Smooth muscle cell (in vitro differentiated cells): ENCODE data around the gene MIGA2. TPM values are rescaled to one million over a fixed set of nuclear protein-coding genes. Genes with fewer than 3 reads are reported as not detected.

Experiments used
- DNase-seq: peaks from one replicate; lab custom pipeline; 2025; ENCODE audit not compliant: unreplicated experiment; lab: John Stamatoyannopoulos, UW
- H2AFZ ChIP-seq: fragments of 200-600 bp; sonication (generic); 2 replicates; pipeline ENCODE4 v1.6.0; 2016; ENCODE audit warnings: antibody characterized with exemption, low read depth, mild to moderate bottlenecking
- H3F3A ChIP-seq: fragments of 200-600 bp; sonication (generic); 2 replicates; pipeline ENCODE4 v1.6.0; 2017; ENCODE audit warnings: antibody characterized with exemption, low read depth
- H3K27ac ChIP-seq: fragments of 200-600 bp; sonication (generic); 2 replicates; pipeline ENCODE4 v1.5.1; 2016; ENCODE audit warnings: low read depth, mild to moderate bottlenecking
- H3K27me3 ChIP-seq: fragments of 200-600 bp; sonication (generic); 2 replicates; pipeline ENCODE4 v1.6.1; 2016; ENCODE audit warnings: low read depth, mild to moderate bottlenecking
- H3K36me3 ChIP-seq: fragments of 200-600 bp; sonication (generic); 2 replicates; pipeline ENCODE4 v1.5.1; 2016; ENCODE audit warnings: low read depth
- H3K4me1 ChIP-seq: fragments of 200-600 bp; sonication (generic); 2 replicates; pipeline ENCODE4 v1.5.1; 2016; ENCODE audit warnings: low read depth
- H3K4me2 ChIP-seq: fragments of 200-600 bp; sonication (generic); 2 replicates; pipeline ENCODE4 v1.6.0; 2016; ENCODE audit warnings: mild to moderate bottlenecking
- H3K4me3 ChIP-seq: fragments of 200-600 bp; sonication (generic); 2 replicates; pipeline ENCODE4 v1.5.1; 2016; ENCODE audit warnings: mild to moderate bottlenecking
- H3K79me2 ChIP-seq: fragments of 200-600 bp; sonication (generic); 2 replicates; pipeline ENCODE4 v1.6.0; 2016; ENCODE audit warnings: low read depth, mild to moderate bottlenecking
- H3K9ac ChIP-seq: fragments of 200-600 bp; sonication (generic); 2 replicates; pipeline ENCODE4 v1.6.0; 2016; ENCODE audit warnings: low read depth
- H3K9me3 ChIP-seq: fragments of 200-600 bp; sonication (generic); replicated peaks from 2 replicates; pipeline ENCODE4 v1.5.1; 2016; ENCODE audit warnings: low read depth
- H4K20me1 ChIP-seq: fragments of 200-600 bp; sonication (generic); 2 replicates; pipeline ENCODE4 v1.6.0; 2016; ENCODE audit warnings: low read depth
- CTCF ChIP-seq: fragments of 200-600 bp; sonication (generic); IDR thresholded peaks from 2 replicates; pipeline ENCODE4 v1.5.1; 2017; ENCODE audit warnings: borderline replicate concordance, mild to moderate bottlenecking, antibody characterized with exemption; ENCODE audit not compliant: insufficient read depth, poor library complexity, severe bottlenecking
- WGBS: methylation state at CpG from one replicate; pipeline ENCODE4 v1.1.7; 2016; ENCODE audit warnings: low lambda C conversion rate; 5-methylcytosine and 5-hydroxymethylcytosine counted together
- polyA plus RNA-seq: library from polyadenylated mRNA; unstranded; fragments of >200 nt; fragmentation: Nextera tagmentation; extraction: Ambion mirVana; gene quantifications from 2 replicates; pipeline ENCODE4 v1.2.1, GENCODE V29; 2016
- total RNA-seq: library from RNA; depleted of rRNA; stranded (reverse); fragments of >200 nt; gene quantifications from 2 replicates; pipeline ENCODE4 v1.2.3, GENCODE V29; 2014

Gene MIGA2
- total and polyA plus RNA-seq, 2 experiments from 2014 or later: 18.1 to 21.6 TPM

DNA sequence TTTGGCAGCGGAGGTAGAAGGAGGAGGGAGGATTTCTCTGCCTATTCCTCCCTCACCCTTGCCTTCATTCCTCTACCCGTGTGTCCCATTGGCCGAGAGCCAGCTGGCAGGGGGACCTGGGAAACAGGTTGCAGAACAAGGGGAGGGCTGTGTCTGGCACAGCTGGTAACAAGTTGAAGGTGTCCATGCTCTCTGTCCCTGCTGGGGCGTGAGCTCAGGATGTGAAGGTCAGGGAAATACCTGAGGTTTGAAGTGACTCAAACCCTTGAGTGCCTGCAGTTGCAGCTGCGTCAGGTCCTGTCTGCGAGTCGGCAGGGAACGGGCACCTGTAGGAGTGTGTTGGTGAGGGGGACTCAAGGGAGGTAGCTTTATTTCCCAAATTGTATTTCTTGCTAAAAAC, 16.2 kb downstream of the MIGA2 start:
- H3K4me1 ChIP-seq: no peaks in the 10 kb centered on the region
- 89% methylated on average over 8 of the region's 8 CpGs for WGBS
- H3K9ac ChIP-seq: no peak overlapping the region
- H3F3A ChIP-seq: no peaks in the 10 kb centered on the region
- H3K79me2 ChIP-seq: no peaks in the 10 kb centered on the region
- no peaks in the 10 kb centered on the region for H3K9me3 ChIP-seq
- H4K20me1 ChIP-seq: no peaks in the 10 kb centered on the region
- no peak overlapping the region for H3K4me3 ChIP-seq
- no peak for TF ChIP-seq CTCF
- no peak for DNase-seq
- no peak overlapping the region for H2AFZ ChIP-seq
- no peaks in the 10 kb centered on the region for H3K27me3 ChIP-seq
- H3K36me3 ChIP-seq: no peaks in the 10 kb centered on the region
- H3K27ac ChIP-seq: no peak overlapping the region
- no peak overlapping the region for H3K4me2 ChIP-seq

DNA sequence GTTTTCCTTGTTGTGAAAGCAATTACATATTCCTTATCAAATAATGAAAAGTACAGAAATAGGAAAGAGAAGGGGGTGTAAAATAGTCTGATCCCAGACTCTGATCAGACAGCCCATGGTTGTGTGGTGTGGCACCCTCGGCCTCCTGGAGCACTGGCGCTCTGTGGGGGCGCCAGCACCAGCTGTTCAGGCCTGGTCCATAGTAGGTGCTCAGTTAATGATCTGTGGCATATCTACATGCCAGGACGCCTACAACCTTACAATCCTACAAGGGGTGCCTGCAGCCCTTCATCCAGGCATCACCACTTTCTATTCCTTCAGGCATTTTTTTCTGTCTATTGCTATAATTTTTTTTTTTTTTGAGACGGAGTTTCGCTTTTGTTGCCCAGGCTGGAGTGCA, 16.6 kb downstream of the MIGA2 start:
- H3K4me2 ChIP-seq: no peak overlapping the region
- no peaks in the 10 kb centered on the region for H3K36me3 ChIP-seq
- no peaks in the 10 kb centered on the region for H3K27me3 ChIP-seq

DNA sequence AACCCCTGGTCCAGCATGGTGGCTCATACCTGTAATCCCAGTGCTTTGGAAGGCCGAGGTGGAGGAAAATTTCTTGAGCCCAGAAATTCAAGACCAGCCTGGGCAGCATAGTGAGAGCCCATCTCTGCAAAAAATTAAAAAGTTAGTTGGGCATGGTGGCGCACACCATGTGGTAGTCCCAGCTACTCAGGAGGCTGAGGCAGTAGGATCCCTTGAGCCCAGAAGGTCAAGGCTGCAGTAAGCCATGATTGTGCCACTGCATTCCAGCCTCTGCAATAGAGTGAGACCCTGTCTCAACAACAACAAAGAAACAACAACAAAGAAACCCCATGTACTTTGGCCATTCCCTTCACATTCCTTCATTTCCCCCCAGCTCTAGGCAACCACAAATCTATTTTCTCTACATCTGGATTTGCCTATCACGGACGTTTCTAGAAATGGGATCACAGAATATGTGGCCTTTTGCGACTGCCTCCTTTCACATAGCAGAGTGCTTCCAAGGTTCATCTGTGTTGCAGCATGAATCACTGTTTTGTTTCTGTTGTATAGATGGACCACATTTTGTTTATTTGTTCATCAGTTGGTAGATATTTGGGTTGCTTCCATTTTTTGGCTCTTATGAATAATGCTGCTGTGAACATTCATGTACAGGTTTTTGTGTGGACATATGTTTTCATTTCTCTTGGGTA, 17.9 kb downstream of the MIGA2 start:
- H2AFZ ChIP-seq: no peak overlapping the region
- H3K27ac ChIP-seq: no peak overlapping the region
- no peaks in the 10 kb centered on the region for H3K9me3 ChIP-seq
- H3K9ac ChIP-seq: no peak overlapping the region
- H3K36me3 ChIP-seq: no peaks in the 10 kb centered on the region
- no peaks in the 10 kb centered on the region for H3K79me2 ChIP-seq
- no peak overlapping the region for H3K4me3 ChIP-seq
- no peaks in the 10 kb centered on the region for H3F3A ChIP-seq
- no peaks in the 10 kb centered on the region for H3K27me3 ChIP-seq
- no peaks in the 10 kb centered on the region for H4K20me1 ChIP-seq
- 82% methylated on average over 5 of the region's 5 CpGs for WGBS
- TF ChIP-seq CTCF: no peak
- H3K4me1 ChIP-seq: no peaks in the 10 kb centered on the region
- no peak overlapping the region for H3K4me2 ChIP-seq
- DNase-seq: no peak

More for the DNA sequence above, 16.6 kb downstream of the MIGA2 start:
- TF ChIP-seq CTCF: no peak
- H4K20me1 ChIP-seq: no peaks in the 10 kb centered on the region
- H3K4me1 ChIP-seq: no peaks in the 10 kb centered on the region
- H3K9me3 ChIP-seq: no peaks in the 10 kb centered on the region
- H3K27ac ChIP-seq: no peak overlapping the region
- no peak overlapping the region for H3K9ac ChIP-seq
- H3F3A ChIP-seq: no peaks in the 10 kb centered on the region
- no peaks in the 10 kb centered on the region for H3K79me2 ChIP-seq
- no peak for DNase-seq
- WGBS: 97% methylated on average over 6 of the region's 6 CpGs
- H2AFZ ChIP-seq: no peak overlapping the region
- no peak overlapping the region for H3K4me3 ChIP-seq
